Regular cardiac myocyte (primary cell): ENCODE data around the gene CCDC77. TPM values are rescaled to one million over a fixed set of nuclear protein-coding genes. Genes with fewer than 3 reads are reported as not detected.

Experiments
- total RNA-seq: library from RNA; depleted of rRNA; stranded (reverse); fragments of >200 nt; gene quantifications from 2 replicates; pipeline ENCODE4 v1.2.3, GENCODE V29; 2014

The CCDC77 gene
- 4.5 and 10.2 TPM in 2 replicates for total RNA-seq

DNA sequence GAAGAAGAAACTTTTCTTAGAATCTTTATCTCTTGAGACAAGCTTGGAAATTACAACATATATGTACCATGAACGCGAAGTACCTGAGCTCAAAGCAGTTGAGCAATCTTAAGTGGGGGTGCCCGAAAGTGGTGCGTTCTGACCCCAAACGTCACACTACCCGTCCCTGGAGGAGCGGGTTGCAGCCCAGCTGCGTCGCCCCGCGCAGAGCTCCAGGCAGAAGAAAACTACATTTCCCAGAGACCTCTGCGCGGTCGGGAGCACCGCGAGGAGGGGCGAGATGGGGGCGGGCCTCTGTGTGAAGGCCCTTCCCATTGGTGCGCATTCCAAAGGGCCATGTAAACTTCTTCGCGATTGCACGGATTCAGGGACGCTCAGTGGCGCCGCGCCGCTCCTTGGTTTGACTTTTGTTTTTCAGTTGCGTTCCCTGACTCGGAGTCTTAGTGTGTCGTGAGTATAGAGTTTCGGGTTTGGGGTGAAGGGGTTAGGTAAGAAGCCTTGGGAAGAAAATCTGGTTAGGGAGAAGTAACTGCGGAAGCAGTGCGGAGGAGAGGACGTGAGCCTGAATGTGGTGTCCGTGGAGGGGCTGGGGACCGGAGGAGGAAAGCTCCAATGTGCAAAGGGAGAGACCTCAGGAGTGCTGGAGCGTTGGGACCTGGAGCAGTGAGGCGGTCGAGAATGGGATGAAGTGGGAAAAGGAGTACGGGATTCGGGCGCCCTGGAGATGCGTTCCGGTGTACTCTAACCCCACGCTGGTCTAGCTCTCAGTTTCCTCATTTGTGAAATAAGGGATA, at the start of gene CCDC77:
Gene CCDC77, plus strand, starts transcription at position 410 of the 794 bp plus-strand sequence. CDS start 7,740 bp downstream, outside the sequence.

DNA sequence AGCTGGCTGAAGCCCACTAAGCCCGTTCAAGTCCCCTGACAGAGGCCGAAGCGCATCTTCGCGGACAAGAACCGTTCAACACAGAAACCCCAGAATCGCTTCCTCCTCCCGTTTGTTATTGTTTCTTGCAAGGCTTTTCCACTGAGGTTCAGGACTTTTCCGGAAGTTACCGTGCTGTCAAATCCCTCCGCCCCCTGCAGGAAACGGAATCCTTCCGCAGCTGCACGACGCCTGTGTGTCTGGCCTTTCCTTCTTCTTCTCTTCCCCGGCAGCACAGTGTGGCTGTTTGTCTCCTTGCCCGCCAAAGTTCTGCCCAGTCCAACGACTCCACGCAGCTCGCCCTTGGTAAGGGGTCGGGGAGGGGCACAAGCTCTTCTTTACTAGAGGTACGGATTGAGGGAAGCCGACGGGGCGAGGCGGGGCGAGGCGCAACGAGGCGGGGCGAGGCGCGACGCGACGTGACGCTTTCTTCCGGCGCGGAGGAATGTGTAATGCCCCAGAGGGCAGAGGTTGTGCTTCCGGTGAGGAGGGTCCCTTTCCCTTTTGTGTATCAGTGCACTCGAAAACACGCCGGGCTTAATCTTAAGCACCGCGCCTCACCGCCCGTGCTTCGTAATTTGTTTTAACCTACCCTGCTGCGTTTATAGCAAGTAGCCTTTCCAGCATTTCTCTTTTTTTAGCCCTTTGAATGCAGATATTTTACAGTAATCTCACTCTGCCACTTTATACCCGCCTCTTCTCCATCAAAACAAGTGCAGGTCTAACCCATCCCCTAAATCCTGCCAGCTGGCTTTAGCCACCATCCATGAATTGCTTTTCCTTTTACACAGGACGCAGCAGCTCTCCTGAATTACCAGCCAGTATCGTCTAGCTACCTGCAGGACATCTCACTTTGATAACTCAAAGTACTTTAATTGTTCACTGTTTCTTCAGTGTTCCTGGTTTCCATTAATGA, 12.0 kb upstream of the CCDC77 start, which contains the start of gene KDM5A:
Gene KDM5A, minus strand, starts transcription at position 179 of the 955 bp plus-strand sequence. CDS start 229 bp downstream, outside the sequence.

GRCh38 chr12:459430-460258, 58.2 kb downstream of the CCDC77 start, which contains the start of gene B4GALNT3:
Gene B4GALNT3, plus strand, starts transcription at chr12:459939. Its CDS starts 438 bp downstream, at chr12:460377.

Other genes starting within 250 kb of the CCDC77 start
- gene SLC6A12, start 187.5 kb upstream of the CCDC77 start, total RNA-seq: 0.19 TPM in 1 of 2 replicates, not detected in the other
- gene SLC6A13, start 138.8 kb upstream of the CCDC77 start, total RNA-seq: 0.19 and 0.28 TPM in 2 replicates
- gene KDM5A, start 12.3 kb upstream of the CCDC77 start, total RNA-seq: 53.3 and 63.3 TPM in 2 replicates
- 0.28 TPM in 1 of 2 replicates, not detected in the other for gene B4GALNT3, start 58.3 kb downstream of the CCDC77 start, total RNA-seq